GM19438 (cell line): ENCODE measurements around the gene CHMP3.
"Not testable (repeated sequence)": the region's sequence is repeated elsewhere in the genome, so short reads cannot be mapped to it uniquely, and the experiment has no call there.

Source experiments
- ATAC-seq: cut with Tn5 transposase; IDR thresholded peaks from one replicate; pipeline ENCODE4 v1.9.1; 2021; ENCODE audit warnings: low read depth; ENCODE audit not compliant: unreplicated experiment

CHMP3 gene

DNA sequence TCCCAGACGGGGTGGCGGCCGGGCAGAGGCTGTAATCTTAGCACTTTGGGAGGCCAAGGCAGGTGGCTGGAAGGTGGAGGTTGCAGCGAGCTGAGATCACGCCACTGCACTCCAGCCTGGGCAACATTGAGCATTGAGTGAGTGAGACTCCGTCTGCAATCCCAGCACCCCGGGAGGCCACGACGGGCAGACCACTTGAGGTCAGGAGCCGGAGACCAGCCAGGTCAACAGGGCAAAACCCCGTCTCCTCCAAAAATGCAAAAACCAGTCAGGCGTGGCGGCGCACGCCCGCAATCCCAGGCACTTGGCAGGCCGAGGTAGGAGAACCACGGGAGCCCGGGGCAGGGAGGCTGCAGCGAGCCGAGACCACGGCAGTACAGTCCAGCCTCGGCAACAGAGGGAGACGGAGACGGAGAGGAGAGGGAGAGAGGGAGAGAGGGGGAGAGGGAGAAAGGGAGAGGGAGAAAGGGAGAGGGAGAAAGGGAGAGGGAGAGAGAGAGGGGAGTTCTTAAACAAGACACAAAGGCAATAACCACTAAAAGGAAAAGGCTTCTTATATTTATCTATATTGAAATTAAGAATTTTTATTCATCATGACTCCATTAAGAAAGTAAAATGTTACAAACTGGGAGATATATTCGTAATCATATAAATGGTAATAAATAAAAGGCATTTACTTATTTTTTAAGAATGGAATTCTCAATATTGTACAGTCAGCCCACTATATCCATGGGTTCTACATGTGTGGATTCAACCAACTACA, 13.1 kb downstream of the CHMP3 start:
- ATAC-seq = not testable (repeated sequence)

DNA sequence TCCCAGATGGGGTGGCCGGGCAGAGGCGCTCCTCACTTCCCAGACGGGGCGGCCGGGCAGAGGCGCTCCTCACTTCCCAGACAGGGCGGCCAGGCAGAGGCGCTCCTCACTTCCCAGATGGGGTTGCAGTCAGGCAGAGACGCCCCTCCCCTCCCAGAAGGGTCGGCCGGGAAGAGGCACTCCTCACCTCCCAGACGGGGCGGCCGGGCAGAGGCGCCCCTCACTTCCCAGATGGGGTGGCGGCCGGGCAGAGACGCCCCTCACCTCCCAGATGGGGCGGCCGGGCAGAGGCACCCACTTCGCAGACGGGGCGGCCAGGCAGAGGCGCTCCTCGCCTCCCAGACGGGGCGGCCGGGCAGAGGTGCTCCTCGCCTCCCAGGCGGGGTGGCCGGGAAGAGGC, 13.8 kb downstream of the CHMP3 start:
- not testable (repeated sequence) for ATAC-seq

DNA sequence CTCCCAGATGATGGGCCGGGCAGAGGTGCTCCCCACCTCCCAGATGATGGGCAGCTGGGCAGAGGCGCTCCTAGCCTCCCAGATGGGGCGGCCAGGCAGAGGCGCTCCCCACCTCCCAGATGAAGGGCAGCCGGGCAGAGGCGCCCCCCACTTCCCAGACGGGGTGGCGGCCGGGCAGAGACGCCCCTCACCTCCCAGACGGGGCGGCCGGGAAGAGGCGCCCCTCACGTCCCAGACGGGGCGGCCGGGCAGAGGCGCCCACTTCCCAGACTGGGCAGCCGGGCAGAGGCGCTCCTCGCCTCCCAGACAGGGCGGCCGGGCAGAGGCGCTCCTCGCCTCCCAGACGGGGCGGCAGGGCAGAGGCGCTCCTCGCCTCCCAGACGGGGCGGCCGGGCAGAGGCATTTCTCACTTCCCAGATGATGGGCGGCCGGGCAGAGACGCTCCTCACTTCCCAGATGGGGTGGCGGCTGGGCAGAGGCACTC, 14.3 kb downstream of the CHMP3 start:
- ATAC-seq = not testable (repeated sequence)

DNA sequence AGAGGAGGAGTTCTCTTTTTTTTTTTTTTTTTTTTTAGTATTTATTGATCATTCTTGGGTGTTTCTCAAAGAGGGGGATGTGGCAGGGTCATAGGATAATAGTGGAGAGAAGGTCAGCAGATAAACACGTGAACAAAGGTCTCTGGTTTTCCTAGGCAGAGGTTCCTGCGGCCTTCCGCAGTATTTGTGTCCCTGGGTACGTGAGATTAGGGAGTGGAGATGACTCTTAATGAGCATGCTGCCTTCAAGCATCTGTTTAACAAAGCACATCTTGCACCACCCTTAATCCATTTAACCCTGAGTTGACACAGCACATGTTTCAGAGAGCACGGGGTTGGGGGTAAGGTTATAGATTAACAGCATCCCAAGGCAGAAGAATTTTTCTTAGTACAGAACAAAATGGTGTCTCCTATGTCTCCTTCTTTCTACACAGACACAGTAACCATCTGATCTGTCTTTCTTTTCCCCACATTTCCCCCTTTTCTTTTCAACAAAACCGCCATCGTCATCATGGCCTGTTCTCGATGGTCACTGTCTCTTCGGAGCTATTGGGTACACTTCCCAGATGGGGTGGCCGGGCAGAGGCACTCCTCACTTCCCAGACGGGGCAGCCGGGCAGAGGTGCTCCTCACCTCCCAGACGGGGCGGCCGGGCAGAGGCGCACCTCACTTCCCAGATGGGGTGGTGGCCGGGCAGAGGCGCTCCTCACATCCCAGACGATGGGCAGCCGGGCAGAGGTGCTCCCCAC, 14.9 kb downstream of the CHMP3 start:
- ATAC-seq = not testable (repeated sequence)

DNA sequence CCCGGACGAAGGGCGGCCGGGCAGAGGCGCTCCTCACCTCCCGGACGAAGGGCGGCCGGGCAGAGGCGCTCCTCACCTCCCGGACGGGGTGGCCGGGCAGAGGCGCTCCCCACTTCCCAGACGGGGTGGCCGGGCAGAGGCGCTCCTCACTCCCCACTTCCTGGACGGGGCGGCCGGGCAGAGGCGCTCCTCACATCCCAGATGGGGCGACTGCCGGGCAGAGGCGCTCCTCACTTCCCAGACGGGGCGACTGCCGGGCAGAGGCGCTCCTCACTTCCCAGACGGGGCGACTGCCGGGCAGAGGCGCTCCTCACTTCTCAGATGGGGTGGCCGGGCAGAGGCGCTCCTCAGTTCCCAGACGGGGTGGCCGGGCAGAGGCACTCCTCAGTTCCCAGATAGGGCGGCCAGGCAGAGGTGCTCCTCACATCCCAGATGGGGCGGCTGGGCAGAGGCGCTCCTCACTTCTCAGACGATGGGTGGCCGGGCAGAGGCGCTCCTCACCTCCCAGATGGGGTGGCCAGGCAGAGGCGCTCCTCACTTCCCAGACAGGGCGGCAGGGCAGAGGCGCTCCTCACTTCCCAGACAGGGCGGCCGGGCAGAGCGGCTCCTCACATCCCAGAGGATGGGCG, 17.8 kb downstream of the CHMP3 start:
- ATAC-seq = not testable (repeated sequence)

DNA sequence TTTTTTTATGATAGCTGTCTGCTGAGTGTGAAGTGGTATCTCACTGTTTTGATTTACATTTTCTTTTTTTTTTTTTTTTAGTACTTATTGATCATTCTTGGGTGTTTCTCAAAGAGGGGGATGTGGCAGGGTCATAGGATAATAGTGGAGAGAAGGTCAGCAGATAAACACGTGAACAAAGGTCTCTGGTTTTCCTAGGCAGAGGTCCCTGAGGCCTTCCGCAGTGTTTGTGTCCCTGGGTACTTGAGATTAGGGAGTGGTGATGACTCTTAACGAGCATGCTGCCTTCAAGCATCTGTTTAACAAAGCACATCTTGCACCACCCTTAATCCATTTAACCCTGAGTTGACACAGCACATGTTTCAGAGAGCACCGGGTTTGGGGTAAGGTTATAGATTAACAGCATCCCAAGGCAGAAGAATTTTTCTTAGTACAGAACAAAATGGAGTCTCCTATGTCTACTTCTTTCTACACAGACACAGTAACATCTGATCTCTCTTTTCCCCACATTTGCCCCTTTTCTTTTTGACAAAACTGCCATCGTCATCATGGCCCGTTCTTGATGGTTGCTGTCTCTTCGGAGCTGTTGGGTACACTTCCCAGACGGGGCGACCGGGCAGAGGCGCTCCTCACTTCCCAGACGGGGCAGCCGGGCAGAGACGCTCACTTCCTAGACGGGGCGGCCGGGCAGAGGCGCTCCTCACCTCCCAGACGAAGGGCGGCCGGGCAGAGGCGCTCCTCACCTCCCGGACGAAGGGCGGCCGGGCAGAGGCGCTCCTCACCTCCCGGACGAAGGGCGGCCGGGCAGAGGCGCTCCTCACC, 18.8 kb downstream of the CHMP3 start:
- not testable (repeated sequence) for ATAC-seq

DNA sequence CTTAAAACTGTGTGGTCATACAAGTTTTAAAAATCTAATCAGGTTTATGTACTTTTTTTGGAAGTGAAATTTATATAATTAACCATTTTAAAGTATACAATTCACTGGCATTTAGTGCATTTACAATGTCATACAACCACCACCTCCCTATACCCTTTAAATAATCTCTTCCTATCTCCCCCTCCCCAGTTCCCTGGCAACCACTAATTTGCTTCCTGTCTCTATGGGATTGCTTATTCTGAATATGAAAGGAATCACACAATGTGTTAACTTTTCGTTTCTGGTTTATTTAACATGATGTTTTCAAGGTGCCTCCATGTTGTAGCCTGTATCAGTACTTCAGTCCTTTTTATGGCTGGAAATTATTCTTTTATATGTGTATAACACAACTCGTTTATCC, 19.4 kb downstream of the CHMP3 start:
- ATAC-seq = no peak

DNA sequence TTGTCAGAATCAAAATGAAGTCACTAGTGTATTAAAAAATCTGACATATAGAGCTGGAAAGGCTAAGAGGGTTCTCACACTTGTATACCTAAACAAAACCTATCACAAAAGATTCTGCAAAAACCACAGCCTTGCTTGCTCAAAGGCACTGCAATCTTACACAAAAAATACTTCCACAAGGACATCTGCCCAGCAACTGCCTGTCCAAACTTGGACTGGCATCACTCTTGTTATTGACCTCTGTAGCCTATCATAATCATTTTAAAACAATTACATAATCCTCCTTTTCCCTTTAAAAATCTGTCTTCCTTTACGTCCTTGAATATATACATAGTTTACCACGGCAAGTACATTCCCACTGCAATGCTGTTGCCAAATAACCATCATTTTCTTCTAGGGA, 19.9 kb downstream of the CHMP3 start:
- no peak for ATAC-seq

DNA sequence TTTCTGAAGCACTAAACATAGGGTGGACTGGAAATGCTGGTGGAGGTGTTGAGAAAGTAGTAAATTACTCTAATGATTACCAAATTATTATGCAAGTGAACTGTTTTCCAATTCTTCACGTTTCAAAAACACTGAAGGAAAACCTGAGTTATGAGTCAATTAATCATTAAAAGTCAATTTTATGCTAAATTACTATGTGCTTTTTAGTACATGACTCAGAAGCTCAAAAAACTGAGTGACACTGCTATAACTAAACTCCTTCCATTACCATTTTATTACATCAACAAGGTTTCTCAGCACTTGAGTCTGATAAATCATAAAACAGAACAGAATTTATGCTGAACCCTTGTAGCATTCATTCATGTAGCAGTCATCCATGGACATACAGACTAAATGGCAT, 20.4 kb downstream of the CHMP3 start:
- no peak for ATAC-seq

DNA sequence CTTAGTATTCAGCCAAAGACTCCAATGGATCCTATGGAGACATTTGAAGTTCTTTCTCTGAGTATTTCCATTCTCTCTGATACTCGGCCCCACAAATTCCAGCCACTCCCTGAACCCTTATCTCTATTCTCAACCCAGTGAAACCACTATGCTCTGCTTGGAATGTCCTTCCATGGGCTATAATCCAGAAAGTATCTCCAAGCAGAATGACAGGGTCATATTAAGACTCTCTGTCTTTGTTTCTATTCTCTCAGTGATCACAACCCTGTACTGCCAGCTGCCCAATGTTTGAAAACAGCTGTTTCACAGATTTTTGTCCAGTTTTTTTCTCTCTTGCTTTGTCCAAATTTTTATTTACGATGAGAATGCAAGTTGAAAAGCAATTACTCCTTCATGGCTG, 21.9 kb downstream of the CHMP3 start:
- ATAC-seq = no peak

DNA sequence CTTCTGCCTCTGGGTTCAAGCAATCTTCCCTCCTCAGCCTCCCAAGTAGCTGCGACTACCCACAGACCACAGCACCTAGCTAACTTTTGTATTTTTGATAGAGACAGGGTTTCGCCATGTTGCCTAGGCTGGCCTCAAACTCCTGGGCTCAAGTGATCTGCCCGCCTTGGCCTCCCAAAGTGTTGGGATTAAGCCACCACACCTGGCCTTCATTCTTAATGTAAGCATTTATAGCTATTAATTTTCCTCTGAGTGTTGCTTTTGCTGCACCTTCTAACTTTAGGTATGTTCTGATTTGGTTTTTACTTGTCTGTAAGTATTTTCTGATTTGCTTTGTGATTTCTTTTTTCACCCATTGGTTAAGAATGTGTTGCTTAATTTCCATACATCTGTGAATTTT, 29.7 kb downstream of the CHMP3 start:
- ATAC-seq = no peak

DNA sequence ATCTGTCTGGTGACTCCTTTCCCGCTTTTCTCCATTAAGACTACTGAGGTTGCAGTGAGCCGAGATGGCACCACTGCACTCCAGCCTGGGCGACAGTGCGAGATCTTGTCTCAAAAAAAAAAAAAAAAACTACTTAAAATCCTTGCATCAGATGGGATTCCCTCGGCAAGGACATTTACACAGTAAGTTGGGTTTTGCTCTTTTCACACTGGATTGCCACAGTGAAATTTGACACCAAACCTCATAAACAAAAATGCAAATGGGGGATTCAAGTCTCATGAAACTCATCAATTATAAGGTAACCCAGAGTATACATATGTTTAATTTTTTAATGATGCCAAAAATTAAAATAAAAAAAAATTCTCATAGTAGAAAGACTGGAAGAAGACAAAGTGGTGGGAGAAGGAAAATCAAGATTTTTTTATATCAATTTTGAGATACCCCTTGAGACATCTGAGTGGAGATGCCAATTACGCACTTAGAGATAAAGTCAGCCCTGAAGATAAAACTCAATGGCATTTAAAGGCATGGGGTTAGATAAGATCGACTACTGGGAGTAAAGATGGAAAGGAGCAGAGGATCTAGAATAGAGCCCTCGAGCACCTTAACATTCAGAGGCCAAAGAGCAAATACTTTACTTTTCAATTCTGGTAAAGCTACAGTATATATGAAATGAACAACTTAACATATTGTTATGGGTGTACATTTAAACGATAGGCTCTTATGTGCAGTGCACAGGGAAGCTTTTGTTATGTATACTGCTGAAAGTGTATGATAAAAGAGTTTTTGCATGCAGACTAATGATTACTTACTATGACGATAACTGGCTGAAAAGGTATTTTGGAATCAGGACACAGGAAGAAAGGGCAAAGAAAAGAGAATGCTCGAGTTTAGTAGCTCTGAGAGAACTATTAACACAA, 37.6 kb downstream of the CHMP3 start:
- no peak for ATAC-seq

DNA sequence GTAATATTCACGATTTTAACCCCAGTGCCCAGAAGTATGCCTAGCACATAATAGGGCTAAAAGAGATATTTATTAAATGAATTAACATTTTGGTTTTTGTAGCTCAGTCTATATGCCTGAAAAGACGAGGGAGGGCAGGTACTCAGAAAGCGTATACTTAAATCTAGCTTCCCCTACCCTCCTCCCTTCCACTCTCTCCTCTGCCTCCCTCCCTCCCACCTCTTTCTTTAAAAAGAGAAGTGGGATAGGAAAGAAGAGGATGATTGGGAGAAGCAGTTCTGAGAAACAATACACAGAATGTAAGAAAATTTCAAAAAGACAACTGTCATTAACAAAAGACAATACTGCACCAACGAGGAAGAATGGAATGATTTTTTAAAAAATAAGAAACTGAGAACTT, 39.8 kb downstream of the CHMP3 start:
- no peak for ATAC-seq

DNA sequence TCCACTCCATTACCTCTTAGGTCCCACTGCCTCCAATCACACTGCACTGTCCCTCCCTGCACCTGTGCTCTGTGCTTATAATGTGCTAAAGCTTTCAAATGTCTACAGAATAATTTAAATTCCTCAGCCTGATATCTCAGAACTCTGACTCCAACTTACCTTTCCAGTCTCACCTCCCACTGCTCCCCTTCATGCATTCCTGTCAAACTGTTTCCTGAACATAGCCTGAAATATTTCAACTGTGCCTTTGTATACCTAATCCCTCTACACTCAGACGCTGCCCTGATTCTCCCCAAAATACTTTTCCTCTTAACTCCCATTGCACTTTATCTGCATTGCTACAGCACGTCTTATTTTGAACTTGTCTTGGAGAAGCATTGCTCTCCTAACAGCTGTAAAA, 40.5 kb downstream of the CHMP3 start:
- no peak for ATAC-seq

DNA sequence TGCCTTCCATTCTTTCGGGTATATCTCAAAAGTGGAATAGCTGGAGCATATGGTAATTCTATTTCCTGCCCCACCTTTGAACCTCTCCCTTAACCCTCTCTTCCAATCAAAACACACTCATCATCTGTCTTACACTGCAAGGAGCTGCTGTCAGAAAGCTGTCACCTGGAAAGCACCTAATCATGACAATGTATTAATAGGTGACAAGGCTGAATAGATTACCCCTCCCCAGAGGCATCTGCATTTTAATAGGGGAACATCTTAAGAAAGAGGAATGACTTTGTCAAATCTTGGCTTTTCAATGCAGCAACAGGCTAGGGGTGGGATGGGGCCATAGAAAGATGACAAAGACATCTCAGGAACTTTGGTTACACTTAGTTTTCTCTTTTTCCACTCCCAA, 41.3 kb downstream of the CHMP3 start:
- ATAC-seq = no peak

DNA sequence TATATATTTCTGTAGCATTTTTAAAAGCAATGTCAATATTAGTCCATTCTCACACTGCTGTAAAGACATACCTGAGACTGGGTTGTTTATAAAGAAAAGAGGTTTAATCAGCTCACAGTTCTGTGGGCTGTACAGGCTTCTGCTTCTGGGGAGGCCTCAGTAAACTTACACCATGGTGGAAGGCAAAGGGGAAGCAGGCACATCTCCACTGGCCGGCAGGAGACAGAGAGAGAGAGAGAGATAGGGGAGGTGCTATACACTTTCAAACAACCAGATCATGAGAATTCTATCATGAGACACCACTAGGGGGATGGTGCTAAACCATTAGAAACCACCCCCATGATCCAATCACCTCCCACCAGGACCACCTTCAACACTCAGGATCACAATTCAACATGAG, 43.1 kb downstream of the CHMP3 start:
- ATAC-seq = no peak

DNA sequence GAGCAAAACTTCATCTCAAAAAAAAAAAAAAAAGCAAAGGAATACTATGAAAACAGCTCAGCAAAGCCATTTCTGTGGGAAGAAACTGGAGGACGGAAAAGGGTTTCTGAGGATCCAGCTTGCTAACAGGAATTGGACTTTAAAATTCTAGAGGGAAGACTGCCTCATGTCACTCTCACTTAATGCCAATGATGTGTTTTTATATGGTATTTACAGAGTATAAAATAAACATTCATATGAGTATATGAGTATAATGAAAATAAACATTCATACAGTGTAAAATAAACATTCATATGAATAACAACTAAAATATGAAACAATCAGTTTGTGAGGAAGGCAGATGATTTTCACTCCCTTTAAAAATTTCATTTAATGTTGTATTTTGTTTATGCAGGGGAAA, 43.9 kb downstream of the CHMP3 start:
- ATAC-seq = no peak

DNA sequence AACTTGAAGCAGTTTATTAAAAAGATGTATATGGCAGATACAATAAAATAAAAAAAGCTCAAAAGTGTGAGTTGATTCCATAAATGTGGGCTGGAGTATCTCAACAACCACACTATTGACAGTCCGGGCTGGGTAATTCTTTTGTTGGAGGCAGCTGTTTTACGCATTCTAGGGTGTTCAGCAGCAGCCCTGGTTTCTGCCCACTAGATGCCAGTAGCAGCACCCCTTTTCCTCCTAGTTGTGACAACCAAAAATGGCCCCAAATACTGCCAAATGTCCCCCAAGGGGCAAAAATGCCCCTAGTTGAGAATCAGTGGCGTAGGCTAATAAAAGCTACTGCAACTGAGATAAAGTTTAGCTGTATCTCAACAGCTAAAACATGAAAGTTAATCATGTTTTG, 44.8 kb downstream of the CHMP3 start:
- no peak for ATAC-seq

DNA sequence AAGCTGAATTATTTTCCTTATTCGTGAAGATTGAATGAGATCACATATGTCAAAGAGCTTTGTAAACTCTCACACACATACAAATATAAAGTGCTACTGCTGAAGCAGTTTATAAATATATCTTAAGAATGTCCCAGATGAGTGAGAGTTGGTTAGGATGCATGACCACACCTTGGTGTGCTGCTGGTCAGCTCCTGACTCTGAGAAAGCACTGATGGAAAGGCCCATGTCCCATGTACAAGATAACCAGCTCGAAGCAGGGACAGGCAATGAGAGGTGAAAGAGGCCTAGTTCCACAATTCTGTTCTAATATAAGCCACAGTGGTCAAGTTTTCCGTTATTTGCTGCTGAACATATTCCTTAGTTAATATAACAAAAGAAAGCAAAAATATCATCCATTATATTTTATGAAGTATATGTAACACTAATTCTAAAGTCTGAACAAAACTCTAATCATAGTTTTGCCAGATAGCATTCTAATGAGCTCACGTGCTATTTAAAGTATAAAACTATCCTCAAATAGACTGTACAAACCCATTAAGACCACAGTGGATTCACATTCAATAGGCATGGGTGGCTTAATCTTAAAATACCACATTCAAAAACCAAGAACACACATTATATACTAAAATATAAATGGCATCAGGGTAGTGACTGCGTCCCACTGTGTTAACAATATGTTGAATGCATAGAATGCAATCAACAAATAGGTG, 49.1 kb downstream of the CHMP3 start:
- ATAC-seq = no peak
